ENCODE data around the gene DCDC2C.

DCDC2C gene

GRCh38 chr2:3664118-3664517 lies 39.3 kb upstream of the DCDC2C start:
- Histone ChIP-seq H3K4me1 (ENCODE audit: low read length) (peaks cover 57% of the 10 kb centered on the region), H3K36me3 (replicated peaks; ENCODE audit: low read depth, low read length) (no peaks in the 10 kb centered on the region), H2AFZ (ENCODE audit: low read depth, low read length) (0 out of 2 replicates have a peak overlapping the region, but pooled peaks have one; percentile 5), H3K9ac (ENCODE audit: low read length) (no peak overlapping the region), H3K27ac (ENCODE audit: low read length) (no peak overlapping the region), H3K4me3 (ENCODE audit: low read length) (no peak overlapping the region), H3K79me2 (ENCODE audit: low read length) (no peaks in the 10 kb centered on the region), H3K4me2 (ENCODE audit: low read length) (no peak overlapping the region), H4K20me1 (ENCODE audit: insufficient read depth, low read length) (no peaks in the 10 kb centered on the region), H3K9me3 (ENCODE audit: insufficient read depth, low read length) (no peaks in the 10 kb centered on the region; the same call in 1 of the 2 replicates), H3K27me3 (ENCODE audit: low read depth, low read length) (no peaks in the 10 kb centered on the region)
- TF ChIP-seq CTCF (IDR thresholded peaks at IDR 0.05; ENCODE audit: low read depth, low read length) (no peak), EZH2phosphoT487 (IDR thresholded peaks at IDR 0.05; ENCODE audit: low read depth) (no peak)

- Histone ChIP-seq H3K4me1 (ENCODE audit: low read length) (peaks cover 49% of the 10 kb centered on the region), H3K9me3 (ENCODE audit: insufficient read depth, low read length) (no peaks in the 10 kb centered on the region; the same call in 1 of the 2 replicates), H3K9ac (ENCODE audit: low read length) (no peak overlapping the region), H3K4me2 (ENCODE audit: low read length) (no peak overlapping the region), H3K4me3 (ENCODE audit: low read length) (no peak overlapping the region), H3K79me2 (ENCODE audit: low read length) (no peaks in the 10 kb centered on the region), H3K27ac (ENCODE audit: low read length) (no peak overlapping the region), H4K20me1 (ENCODE audit: insufficient read depth, low read length) (no peaks in the 10 kb centered on the region), H2AFZ (ENCODE audit: low read depth, low read length) (no peak overlapping the region), H3K36me3 (replicated peaks; ENCODE audit: low read depth, low read length) (no peaks in the 10 kb centered on the region), H3K27me3 (ENCODE audit: low read depth, low read length) (no peaks in the 10 kb centered on the region)
- TF ChIP-seq EZH2phosphoT487 (IDR thresholded peaks at IDR 0.05; ENCODE audit: low read depth) (no peak), CTCF (IDR thresholded peaks at IDR 0.05; ENCODE audit: low read depth, low read length) (no peak)
Measured at GRCh38 chr2:3664925-3665324, 38.5 kb upstream of the DCDC2C start.

GRCh38 chr2:3665886-3666612 lies 37.3 kb upstream of the DCDC2C start:
- Histone ChIP-seq H3K9me3 (ENCODE audit: insufficient read depth, low read length) (no peaks in the 10 kb centered on the region; the same call in 1 of the 2 replicates), H3K27me3 (ENCODE audit: low read depth, low read length) (no peaks in the 10 kb centered on the region), H3K9ac (ENCODE audit: low read length) (no peak overlapping the region), H3K36me3 (replicated peaks; ENCODE audit: low read depth, low read length) (no peaks in the 10 kb centered on the region), H3K4me3 (ENCODE audit: low read length) (no peak overlapping the region), H3K79me2 (ENCODE audit: low read length) (no peaks in the 10 kb centered on the region), H3K27ac (ENCODE audit: low read length) (no peak overlapping the region), H3K4me1 (ENCODE audit: low read length) (peaks cover 40% of the 10 kb centered on the region), H4K20me1 (ENCODE audit: insufficient read depth, low read length) (no peaks in the 10 kb centered on the region), H3K4me2 (ENCODE audit: low read length) (no peak overlapping the region), H2AFZ (ENCODE audit: low read depth, low read length) (no peak overlapping the region)
- TF ChIP-seq CTCF (IDR thresholded peaks at IDR 0.05; ENCODE audit: low read depth, low read length), result no peak
- no peak for TF ChIP-seq EZH2phosphoT487 (IDR thresholded peaks at IDR 0.05; ENCODE audit: low read depth)

GRCh38 chr2:3666613-3666975 lies 36.8 kb upstream of the DCDC2C start:
- no peak overlapping the region for H3K9ac ChIP-seq (ENCODE audit: low read length)
- no peaks in the 10 kb centered on the region for H4K20me1 ChIP-seq (ENCODE audit: insufficient read depth, low read length)

More at GRCh38 chr2:3666613-3666975, 36.8 kb upstream of the DCDC2C start:
- Histone ChIP-seq H3K4me3 (ENCODE audit: low read length) (no peak overlapping the region), H3K27me3 (ENCODE audit: low read depth, low read length) (no peaks in the 10 kb centered on the region), H3K4me1 (ENCODE audit: low read length) (peaks cover 34% of the 10 kb centered on the region), H3K4me2 (ENCODE audit: low read length) (peak overlapping the region; percentile 50), H2AFZ (ENCODE audit: low read depth, low read length) (0 out of 2 replicates have a peak overlapping the region, but pooled peaks have one; percentile 35), H3K79me2 (ENCODE audit: low read length) (no peaks in the 10 kb centered on the region), H3K27ac (ENCODE audit: low read length) (peak overlapping the region; percentile 46), H3K36me3 (replicated peaks; ENCODE audit: low read depth, low read length) (no peaks in the 10 kb centered on the region), H3K9me3 (ENCODE audit: insufficient read depth, low read length) (no peaks in the 10 kb centered on the region; the same call in 1 of the 2 replicates)
- TF ChIP-seq EZH2phosphoT487 (IDR thresholded peaks at IDR 0.05; ENCODE audit: low read depth) (no peak), CTCF (IDR thresholded peaks at IDR 0.05; ENCODE audit: low read depth, low read length) (no peak)
